B cell (primary cell): Measurements from ENCODE around the gene SLC25A43. TPM values are rescaled to one million over a fixed set of nuclear protein-coding genes. Genes with fewer than 3 reads are reported as not detected.
A peak's percentile ranks its signal among the peaks of the same experiment; 100 is the strongest.

Experiments used
- ATAC-seq: fragments of 200-7000 bp; cut with Tn5 transposase; one replicate; pipeline ENCODE4 v1.10.0; 2021; ENCODE audit warnings: low read depth, mild to moderate bottlenecking, moderate number of reproducible peaks, moderate library complexity
- CTCF ChIA-PET: fragments of 350-600 bp; sonication (Branson Sonifier 250); formaldehyde crosslinking; loops from one replicate; lab custom pipeline; 2021; ENCODE audit warnings: antibody characterized with exemption, inconsistent platforms; lab: Charles Lee
- POLR2A ChIA-PET: fragments of 350-600 bp; sonication (Branson Sonifier 250); formaldehyde crosslinking; loops from one replicate; lab custom pipeline; 2021; ENCODE audit warnings: antibody characterized with exemption; lab: Charles Lee
- DNase-seq: peaks from one replicate; pipeline ENCODE4 v3.0.0; 2013
- H2AFZ ChIP-seq: 2 replicates; pipeline ENCODE4 v1.6.1; 2012; ENCODE audit warnings: mild to moderate bottlenecking, low read depth, low read length; ENCODE audit not compliant: insufficient read depth, poor library complexity, severe bottlenecking
- H3K27ac ChIP-seq, 2 donors: 1 replicate in 1 of 2; 2 replicates in 1 of 2; pipeline ENCODE4 v1.5.1; 2012 to 2013; ENCODE audit warnings: low read length in 2 of 2, mild to moderate bottlenecking in 2 of 2, moderate library complexity in 1 of 2
- H3K27me3 ChIP-seq, 4 experiments: fragments of 200-600 bp in 1 of 4; sonication (generic) in 1 of 4; replicated peaks in 1 of 4; 1 replicate in 2 of 4; 2 replicates in 2 of 4; pipeline versions ENCODE4 v1.6.1 to v1.7.0; 2013 to 2016; ENCODE audit warnings: low read length in 3 of 4, mild to moderate bottlenecking in 2 of 4, mixed read lengths in 1 of 4, moderate library complexity in 1 of 4; ENCODE audit not compliant: insufficient read depth in 4 of 4, control insufficient read depth in 3 of 4; ENCODE audit errors: control extremely low read depth in 1 of 4
- H3K36me3 ChIP-seq, 2 experiments: replicated peaks in 1 of 2; 1 replicate in 1 of 2; 2 replicates in 1 of 2; pipeline versions ENCODE4 v1.6.1 to v1.7.1; 2013; ENCODE audit warnings: low read length in 1 of 2; ENCODE audit not compliant: insufficient read depth in 2 of 2, control insufficient read depth in 1 of 2; ENCODE audit errors: control extremely low read depth in 1 of 2, extremely low read depth in 1 of 2
- H3K4me1 ChIP-seq, 2 donors: fragments of 200-600 bp in 1 of 2; sonication (generic) in 1 of 2; 1 replicate in 1 of 2; 2 replicates in 1 of 2; pipeline versions ENCODE4 v1.5.1 to v1.6.1; 2013 to 2017; ENCODE audit warnings: low read length in 2 of 2; ENCODE audit not compliant: control insufficient read depth in 2 of 2, insufficient read depth in 2 of 2
- H3K4me2 ChIP-seq: replicated peaks from 2 replicates; pipeline ENCODE3; 2012; ENCODE audit warnings: mild to moderate bottlenecking, low read depth, low read length; ENCODE audit not compliant: poor library complexity, severe bottlenecking
- H3K4me3 ChIP-seq, 5 experiments: fragments of 200-600 bp in 1 of 5; sonication (generic) in 1 of 5; 1 replicate in 3 of 5; 2 replicates in 2 of 5; pipeline versions ENCODE4 v1.5.1 to v1.7.0; 2011 to 2016; ENCODE audit warnings: low read length in 4 of 5, mild to moderate bottlenecking in 4 of 5, low read depth in 2 of 5, control low read depth in 1 of 5, moderate library complexity in 1 of 5; ENCODE audit not compliant: insufficient read depth in 1 of 5; ENCODE audit errors: control extremely low read depth in 1 of 5, extremely low read depth in 1 of 5
- H3K79me2 ChIP-seq: fragments of 200-600 bp; sonication (generic); one replicate; pipeline ENCODE4 v1.6.0; 2016; ENCODE audit warnings: low read length; ENCODE audit not compliant: control insufficient read depth, insufficient read depth
- H3K9ac ChIP-seq: fragments of 200-600 bp; sonication (generic); 2 replicates; pipeline ENCODE4 v1.6.1; 2017; ENCODE audit warnings: mild to moderate bottlenecking, low read length, moderate library complexity
- H3K9me3 ChIP-seq, 3 donors: one replicate each; pipeline versions ENCODE4 v1.6.1 to v1.7.1; 2013; ENCODE audit warnings: low read length in 2 of 3; ENCODE audit not compliant: control insufficient read depth in 2 of 3, insufficient read depth in 1 of 3; ENCODE audit errors: control extremely low read depth in 1 of 3
- H4K20me1 ChIP-seq: 2 replicates; pipeline ENCODE4 v1.6.0; 2012; ENCODE audit warnings: mild to moderate bottlenecking, low read length; ENCODE audit not compliant: insufficient read depth, control insufficient read depth, poor library complexity, severe bottlenecking
- H3K27ac Mint-ChIP-seq: one replicate; pipeline ENCODE4 v1.8.0; 2021; ENCODE audit warnings: mixed read lengths
- H3K27me3 Mint-ChIP-seq: one replicate; pipeline ENCODE4 v1.8.0; 2021; ENCODE audit warnings: mixed read lengths
- H3K4me1 Mint-ChIP-seq: one replicate; pipeline ENCODE4 v1.8.0; 2021; ENCODE audit warnings: mixed read lengths
- H3K4me3 Mint-ChIP-seq: one replicate; pipeline ENCODE4 v1.8.0; 2021; ENCODE audit warnings: mixed read lengths
- H3K9me3 Mint-ChIP-seq: one replicate; pipeline ENCODE4 v1.8.0; 2022; ENCODE audit warnings: mixed read lengths; ENCODE audit not compliant: insufficient read depth
- CTCF ChIP-seq: fragments of 200-600 bp; IDR thresholded peaks from one replicate; pipeline ENCODE4 v1.8.0; 2022; ENCODE audit warnings: antibody characterized with exemption, mild to moderate bottlenecking
- EZH2 ChIP-seq: IDR thresholded peaks from 2 replicates; pipeline ENCODE4 v1.6.1; 2012; ENCODE audit warnings: borderline replicate concordance, low read depth, mild to moderate bottlenecking, moderate library complexity, low read length; ENCODE audit not compliant: insufficient read depth, poor library complexity, severe bottlenecking
- WGBS: methylation state at CpG from one replicate; pipeline ENCODE4 v1.1.5; 2013; ENCODE audit warnings: missing lambda C conversion rate; ENCODE audit not compliant: insufficient coverage; 5-methylcytosine and 5-hydroxymethylcytosine counted together
- intact Hi-C: fragments of 100-400 bp; cut with micrococcal nuclease; formaldehyde crosslinking; loops from one replicate; pipeline ENCODE4 v1.10.0; 2022
- polyA plus RNA-seq: library from polyadenylated mRNA; depleted of rRNA; stranded (reverse); fragments of >200 nt; gene quantifications from 2 replicates; pipeline ENCODE4 v1.2.3, GENCODE V29; 2012
- total RNA-seq, 2 donors: library from RNA; stranded (reverse); fragments of 120-200 nt in 1 of 2; gene quantifications; 1 replicate in 1 of 2; 2 replicates in 1 of 2; pipeline versions ENCODE4 v1.2.3 to v1.2.4, GENCODE V29; 2013 to 2022

Gene SLC25A43
- total and polyA plus RNA-seq, 2 donors (not counting 1 experiment from before 2014, with no cell fraction given): 9.1 to 11.2 TPM

- Histone ChIP-seq H3K9ac (no peak overlapping the region), H3K4me3 (peak overlapping the region in 1 of 5 experiments; percentile 49), H3K36me3 (peaks cover 0 to 15% of the 10 kb centered on the region in 2 experiments), H2AFZ (peak overlapping the region; percentile 61), H4K20me1 (no peaks in the 10 kb centered on the region), H3K4me1 (peaks cover 3 to 15% of the 10 kb centered on the region in 2 donors), H3K4me2 (peak overlapping the region; percentile 80), H3K79me2 (no peaks in the 10 kb centered on the region), H3K27me3 (no peaks in the 10 kb centered on the region), H3K27ac (no peak overlapping the region), H3K9me3 (no peaks in the 10 kb centered on the region)
- TF ChIP-seq CTCF (no peak), EZH2 (no peak)
- H3K4me3 Mint-ChIP-seq: peak overlapping the region; percentile 85
- no peak for ATAC-seq
- ChIA-PET CTCF (interaction anchor here (1.1 to 2.5 kb wide), 3 partner anchors 13 to 107 kb away, joined by 5 to 24 read pairs (median 6); partner anchors contain the start of gene UBE2A), POLR2A (no interaction called here)
- peaks cover 8% of the 10 kb centered on the region for H3K4me1 Mint-ChIP-seq
- 100% methylated on average over 1 of the region's 6 CpGs for WGBS
- no peaks in the 10 kb centered on the region for H3K9me3 Mint-ChIP-seq
- no peaks in the 10 kb centered on the region for H3K27me3 Mint-ChIP-seq
- intact Hi-C loops: loop anchor here (5.0 to 10.0 kb wide), 4 partner anchors 47 to 477 kb away; partner anchors contain the start of genes NDUFA1, NKAP, NKRF and RNF113A
- DNase-seq: no peak
- H3K27ac Mint-ChIP-seq: no peak overlapping the region
Measured at GRCh38 chrX:119467433-119467832, 68.3 kb downstream of the SLC25A43 start.

GRCh38 chrX:119467842-119468550, 68.9 kb downstream of the SLC25A43 start, which contains the start of gene SLC25A5:
TSS of gene SLC25A5 (plus strand) at chrX:119468444. CDS start at chrX:119468516, 72 bp downstream.
- ATAC-seq (peak; percentile 83), DNase-seq (peak; percentile 90)
- Histone ChIP-seq H3K27ac (peak within 1 kb of the TSS; percentile 92 to 95), H4K20me1 (no peaks in the 10 kb centered on the region), H3K4me3 (peak within 1 kb of the TSS; percentile 8 to 88 (median 83)), H3K27me3 (no peaks in the 10 kb centered on the region), H3K36me3 (peaks cover 0 to 15% of the 10 kb centered on the region in 2 experiments), H3K4me2 (peak within 1 kb of the TSS; percentile 80), H3K9me3 (no peaks in the 10 kb centered on the region), H3K79me2 (no peaks in the 10 kb centered on the region), H3K4me1 (peaks cover 3 to 15% of the 10 kb centered on the region in 2 donors), H3K9ac (peak within 1 kb of the TSS; percentile 86), H2AFZ (peak within 1 kb of the TSS; percentile 61)
- Mint-ChIP-seq H3K27me3 (no peaks in the 10 kb centered on the region), H3K27ac (peak within 1 kb of the TSS; percentile 92), H3K9me3 (no peaks in the 10 kb centered on the region), H3K4me1 (peaks cover 8% of the 10 kb centered on the region), H3K4me3 (peak within 1 kb of the TSS; percentile 85)
- intact Hi-C loops: loop anchor here (1.0 to 10.0 kb wide), 8 partner anchors 15 to 477 kb away; partner anchors contain the start of genes NDUFA1, NKAP, NKRF and RNF113A
- CTCF ChIA-PET: interaction anchor here (0.6 to 2.5 kb wide), 5 partner anchors 12 to 151 kb away, joined by 3 to 24 read pairs (median 6); partner anchors contain the start of gene UBE2A
- under 1% methylated on average over 45 of the region's 46 CpGs for whole genome bisulfite sequencing
- TF ChIP-seq CTCF (no peak), EZH2 (no peak)
- POLR2A ChIA-PET: interaction anchor here (0.6 to 1.0 kb wide), 5 partner anchors 14 to 323 kb away, joined by 3 to 5 read pairs (median 4); partner anchors contain the start of gene RPL39
